Tibial nerve (tissue), 3 donors: ENCODE measurements around the gene IQSEC1.

Experiments
- CTCF ChIP-seq, 5 experiments: fragments of 200-600 bp in 3 of 5; fragments of 450-650 bp in 2 of 5; sonication (generic) in 3 of 5; IDR thresholded peaks; one replicate each; pipeline ENCODE4 v1.5.1; 2016 to 2019; ENCODE audit warnings: antibody characterized with exemption in 5 of 5, mild to moderate bottlenecking in 3 of 5, moderate library complexity in 2 of 5
- POLR2A ChIP-seq, 2 donors: fragments of 450-650 bp; IDR thresholded peaks; one replicate each; pipeline ENCODE4 v1.6.1; 2017; ENCODE audit warnings: antibody characterized with exemption in 2 of 2, mild to moderate bottlenecking in 2 of 2, moderate library complexity in 2 of 2

- TF ChIP-seq CTCF (IDR thresholded peaks at IDR 0.05) (no peak), POLR2A (IDR thresholded peaks at IDR 0.05) (no peak)
Measured at GRCh38 chr3:12939137-12939536, 134.1 kb downstream of the IQSEC1 start.
